ENCODE measurements around the gene ATG4C.

The ATG4C gene

GRCh38 chr1:62906428-62906886 is 122.5 kb downstream of the ATG4C start:
- DNase-seq: no peak

- DNase-seq: no peak
These were observed 124.3 kb downstream of the ATG4C start for GRCh38 chr1:62908168-62908695.

GRCh38 chr1:62912028-62912638 is 128.2 kb downstream of the ATG4C start:
- no peak for DNase-seq
